Heart left ventricle (tissue), 13 donors: ENCODE data around the gene ABLIM2.

Experiments
- CTCF ChIP-seq, 12 donors: fragments of 200-600 bp; sonication (generic) in 4 of 12; IDR thresholded peaks; one replicate each; pipeline versions ENCODE4 v1.5.0 to v1.8.0; 2018 to 2022; ENCODE audit warnings: antibody characterized with exemption in 12 of 12, mild to moderate bottlenecking in 5 of 12
- POLR2A ChIP-seq, 2 donors: fragments of 450-650 bp; IDR thresholded peaks; one replicate each; pipeline ENCODE4 v1.6.1; 2017; ENCODE audit warnings: antibody characterized with exemption in 2 of 2, mild to moderate bottlenecking in 2 of 2, moderate library complexity in 2 of 2
- donor health status: ischemic (EF 13 %, LVEDD 7.1; RV severe dilation, severe dysfunction).
- donor health status: DM: no; HTN: yes; CAD: no.
- donor health status: DM: no; HTN: no; CAD: no.
- donor health status: ischemic (EF 25% LVEDD 6.9; RV normal size, moderate dysfunction).
- donor health status: ischemic (EF 25% LVEDD 5.7; RV mildly dilated, moderate dysfunction).
- donor health status: ischemic (EF 35%, LVEDD 5.7; RV mildly dilated, moderate dysfunction).
- donor health status: nonischemic (EF 11% LVEDD 7.7; RV severe dilation, severe dysfunction).
- donor health status: DM: yes; HTN: yes; CAD: no.
- donor health status: PGD.
- donor health status: ischemic (EF 29% LVEDD 5.4; RV normal size, mild dysfunction).
- donor health status: nonischemic (EF 23%, LVEDD 6.1; RV moderate dilation, normal function).

GRCh38 chr4:8089862-8090261, 68.8 kb downstream of the ABLIM2 start:
- TF ChIP-seq CTCF (IDR thresholded peaks at IDR 0.05), result no peak
- no peak for TF ChIP-seq POLR2A (IDR thresholded peaks at IDR 0.05)
